Activated CD4-positive, alpha-beta T cell treated with anti-CD3 and anti-CD28 coated beads, Interleukin-2, amount 50 U/mL, for 1 hour (primary cell): ENCODE measurements around the gene EFTUD2.

Source experiments
- DNase-seq: peaks from one replicate; pipeline ENCODE4 v3.0.0-alpha.2; 2020

The EFTUD2 gene

DNA sequence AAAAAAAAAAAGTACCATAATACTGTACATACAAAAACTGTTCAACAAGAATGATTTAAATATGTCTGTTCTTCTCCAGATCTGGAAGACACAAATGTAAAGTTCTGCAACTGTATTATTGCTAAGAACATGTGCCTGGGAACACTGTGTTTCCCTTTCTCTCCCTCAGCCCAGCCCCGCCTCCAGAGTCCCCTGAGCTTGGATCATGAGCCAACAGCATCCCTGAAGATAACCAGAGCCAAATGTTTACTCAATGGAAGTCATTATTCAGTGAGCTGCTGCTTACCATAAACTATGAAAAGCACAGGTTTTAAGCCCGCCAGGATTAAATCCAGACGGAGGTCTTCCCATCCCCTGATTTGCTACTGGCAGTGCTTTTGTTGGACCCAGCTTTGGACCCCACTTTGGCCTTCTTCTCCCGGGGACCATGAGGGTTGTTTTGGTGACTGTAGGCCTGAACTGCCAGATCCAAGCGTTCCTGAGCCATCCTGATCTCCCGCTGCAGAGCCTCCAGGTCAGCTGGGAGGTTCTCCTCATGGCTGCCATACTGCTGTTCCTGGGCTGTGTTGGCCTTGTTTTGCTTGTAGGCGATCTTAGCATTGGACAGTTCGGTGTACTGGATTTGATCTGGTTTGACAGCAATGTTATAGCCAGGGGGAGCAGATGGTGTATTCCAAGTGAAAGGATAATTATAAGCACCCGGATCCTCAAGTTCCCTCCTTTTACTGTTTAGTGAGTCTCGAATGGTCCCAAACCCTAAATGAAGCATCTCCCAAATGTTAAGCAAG lies 94.7 kb downstream of the EFTUD2 start:
- no peak for DNase-seq

DNA sequence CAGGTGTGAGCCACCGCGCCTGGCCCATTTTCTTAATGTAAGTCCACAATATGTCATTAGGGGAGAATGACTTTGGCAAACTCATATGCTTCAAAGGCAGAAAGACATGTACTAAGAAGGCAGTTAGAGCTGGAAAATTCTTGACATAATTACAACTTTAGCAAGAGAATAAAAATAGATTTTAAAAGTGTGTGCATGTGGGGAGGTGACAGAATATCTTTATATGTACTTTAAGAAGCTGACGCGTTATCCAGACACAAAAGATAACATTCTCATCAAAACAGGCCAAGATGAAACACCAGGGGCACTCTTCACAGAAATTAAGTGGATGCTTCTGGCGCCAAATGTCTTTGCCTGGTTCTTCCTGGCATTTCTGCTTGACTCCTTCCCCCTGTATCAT lies 97.4 kb downstream of the EFTUD2 start:
- DNase-seq: no peak
